HG03558 (cell line): ENCODE data around the gene RNF145.
"Not testable (repeated sequence)": the region's sequence is repeated elsewhere in the genome, so short reads cannot be mapped to it uniquely, and the experiment has no call there.

ENCODE experiments used
- ATAC-seq: cut with Tn5 transposase; IDR thresholded peaks from one replicate; pipeline ENCODE4 v1.9.1; 2021; ENCODE audit warnings: moderate number of reproducible peaks; ENCODE audit not compliant: unreplicated experiment; ENCODE audit errors: extremely low read depth

Gene RNF145

DNA sequence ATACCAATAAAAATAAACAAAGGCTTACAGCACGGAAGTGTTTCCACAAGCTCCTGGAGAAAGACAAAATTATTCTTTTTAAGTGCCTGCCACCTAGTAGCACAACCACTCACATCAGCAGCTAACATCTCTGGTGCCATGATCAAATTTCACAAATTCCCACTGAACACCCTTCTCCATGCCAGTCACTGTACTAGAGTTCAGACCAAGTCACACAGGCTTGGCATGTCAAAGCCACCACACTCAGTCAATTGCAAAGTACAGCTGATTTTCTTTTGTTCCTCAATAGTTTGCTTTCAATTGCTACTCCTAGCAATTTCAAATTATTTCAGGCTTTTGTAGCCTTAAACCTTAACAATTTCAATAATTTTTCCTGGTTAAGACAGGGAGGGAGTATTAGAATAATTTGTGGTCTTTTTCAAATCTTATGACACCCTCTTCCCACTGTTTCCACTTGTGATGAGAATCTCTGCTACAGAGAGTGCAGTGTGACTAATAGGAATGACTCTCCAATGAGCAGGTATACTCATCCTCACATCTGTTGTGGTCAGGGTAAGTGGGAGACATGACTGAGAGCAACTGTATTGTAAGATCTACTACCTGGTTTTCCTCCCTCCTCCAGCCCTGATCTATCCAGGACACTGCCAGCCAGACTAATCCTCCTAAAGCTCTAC, 46.2 kb downstream of the RNF145 start:
- ATAC-seq, result no peak

DNA sequence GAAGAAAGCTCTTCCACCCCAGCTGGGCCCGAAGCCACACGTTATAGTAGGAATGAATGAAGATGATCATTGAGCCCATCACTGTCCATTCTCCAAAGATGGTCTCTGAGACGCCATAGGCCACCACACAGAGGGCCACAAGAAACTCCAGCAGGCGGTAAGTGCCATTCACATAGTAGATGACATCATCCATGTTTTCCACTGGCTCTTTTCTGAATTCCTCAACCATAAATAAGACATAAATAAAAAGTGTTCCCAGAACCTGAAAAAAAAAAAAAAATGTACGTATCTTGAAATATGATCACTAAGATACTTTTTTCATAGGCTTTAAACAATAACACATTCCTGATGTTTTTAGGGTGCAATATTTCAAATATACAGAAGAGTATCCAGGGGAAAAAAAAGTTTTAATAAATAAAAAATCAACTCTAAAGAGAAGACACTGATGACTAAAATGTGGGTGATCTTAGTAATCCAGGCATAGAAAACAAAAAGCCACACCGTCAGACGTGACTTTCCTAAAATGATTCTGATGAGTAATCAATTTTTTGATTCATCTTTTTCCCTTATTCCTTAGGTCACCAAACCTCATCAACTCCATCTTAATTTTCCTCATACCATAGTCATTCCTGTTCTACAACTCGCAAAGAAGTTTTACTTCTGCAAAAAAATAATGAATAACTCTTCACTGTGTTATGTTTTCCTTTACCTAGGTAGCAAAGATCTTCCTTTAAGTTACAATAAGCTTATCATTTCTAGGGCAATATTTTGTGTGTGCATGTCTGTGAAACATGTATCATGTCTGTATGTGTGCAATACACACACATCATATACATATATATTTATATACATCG, 47.8 kb downstream of the RNF145 start:
- ATAC-seq, result no peak

DNA sequence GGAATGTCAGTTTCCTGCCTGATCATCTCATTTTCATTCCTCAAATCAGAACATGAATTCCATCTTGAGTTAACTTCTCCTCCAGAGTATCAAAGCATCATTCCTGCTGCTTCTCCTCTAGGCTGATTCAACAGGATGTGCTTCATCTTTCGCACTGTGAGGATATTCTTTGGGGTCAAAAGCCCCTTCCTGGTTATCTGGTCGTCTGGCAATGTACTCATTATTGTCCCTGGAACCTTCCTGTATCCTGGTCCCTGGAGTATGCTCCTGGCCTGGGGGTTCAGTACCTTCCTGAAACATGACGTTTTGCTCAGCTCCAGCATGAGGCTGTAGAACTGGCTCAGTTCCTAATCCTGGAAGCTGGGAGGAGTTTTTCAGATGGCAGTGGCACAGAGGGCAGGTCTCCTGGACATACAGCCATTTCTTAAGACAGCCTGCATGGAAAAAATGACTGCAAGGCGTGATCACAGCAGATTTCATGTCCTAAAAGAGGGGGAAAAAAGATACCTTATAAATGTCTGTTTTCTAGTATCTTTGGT, 50.7 kb downstream of the RNF145 start:
- ATAC-seq, result not testable (repeated sequence)

DNA sequence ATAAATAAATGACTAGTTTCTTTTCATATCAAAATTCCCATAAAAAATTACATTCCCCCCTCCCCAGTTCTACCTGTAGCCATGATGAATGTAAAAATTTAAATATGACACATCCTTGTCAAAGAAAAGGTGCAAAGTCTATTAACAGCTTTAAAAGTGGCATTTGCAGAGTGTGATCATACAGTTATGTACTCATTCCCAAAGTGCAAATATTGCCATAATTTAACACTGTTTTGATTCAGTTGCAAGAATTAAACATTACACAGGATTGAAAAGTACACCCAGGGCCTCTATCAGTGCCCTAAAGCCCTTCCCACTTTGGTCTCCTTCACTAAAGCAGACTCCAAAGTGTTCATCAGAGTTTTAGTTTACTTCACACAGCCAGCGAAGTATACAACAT, 51.8 kb downstream of the RNF145 start:
- ATAC-seq, result no peak

DNA sequence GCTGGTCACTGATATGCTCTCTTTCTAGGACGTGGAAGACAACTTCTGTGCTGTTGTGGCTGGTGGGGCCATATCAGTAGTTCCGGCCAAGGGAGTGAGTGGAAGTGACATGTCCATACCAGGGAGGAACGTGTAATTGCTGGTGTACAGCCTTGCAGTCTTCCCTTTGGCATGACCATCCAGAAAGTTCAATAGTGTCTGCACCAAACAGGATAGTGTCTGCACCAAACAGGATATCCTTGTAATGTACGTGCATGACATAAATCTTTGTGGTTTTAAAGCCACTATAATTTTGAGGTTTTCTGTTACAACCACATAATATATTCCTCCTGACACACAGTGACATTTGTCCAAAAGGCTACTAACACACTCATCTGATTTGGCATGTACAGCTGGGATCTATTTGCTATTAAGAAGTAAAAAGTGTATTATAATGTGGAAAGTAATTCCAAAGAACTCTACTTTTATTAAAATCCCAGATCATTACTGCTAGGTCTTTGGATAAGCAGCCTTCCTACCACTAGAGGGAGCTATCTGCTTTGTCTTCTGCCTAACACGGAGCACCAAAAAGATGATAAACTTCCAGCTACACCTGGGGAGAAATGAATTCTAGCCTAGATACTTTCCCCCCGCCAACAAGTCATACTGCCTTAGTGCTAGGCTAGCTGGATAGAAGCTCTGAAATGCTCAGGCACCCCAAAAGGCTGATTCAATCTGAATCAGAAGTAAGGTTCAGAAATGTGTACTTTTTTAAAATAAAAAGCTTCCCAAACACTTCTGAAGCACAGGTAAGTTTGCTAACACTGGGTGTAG, 52.7 kb downstream of the RNF145 start:
- no peak for ATAC-seq

DNA sequence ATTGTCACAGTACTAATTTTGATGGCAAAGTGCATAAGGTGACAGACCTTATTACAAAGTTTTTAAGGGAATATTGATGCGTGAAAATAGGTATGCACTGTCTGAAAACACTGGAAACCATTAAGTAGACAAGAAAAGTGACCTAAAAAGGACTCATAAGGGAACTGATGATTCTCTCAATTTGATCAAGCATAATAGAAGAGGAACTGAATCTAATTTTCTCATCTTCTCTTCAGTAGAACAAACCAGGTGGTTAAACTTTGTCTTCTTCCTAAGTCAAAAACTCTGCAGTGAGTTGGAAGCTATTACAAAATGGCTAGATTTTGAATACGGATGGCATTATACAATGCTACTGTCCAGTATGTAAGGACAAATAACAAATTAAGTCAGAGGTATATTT, 53.4 kb downstream of the RNF145 start:
- ATAC-seq, result no peak

DNA sequence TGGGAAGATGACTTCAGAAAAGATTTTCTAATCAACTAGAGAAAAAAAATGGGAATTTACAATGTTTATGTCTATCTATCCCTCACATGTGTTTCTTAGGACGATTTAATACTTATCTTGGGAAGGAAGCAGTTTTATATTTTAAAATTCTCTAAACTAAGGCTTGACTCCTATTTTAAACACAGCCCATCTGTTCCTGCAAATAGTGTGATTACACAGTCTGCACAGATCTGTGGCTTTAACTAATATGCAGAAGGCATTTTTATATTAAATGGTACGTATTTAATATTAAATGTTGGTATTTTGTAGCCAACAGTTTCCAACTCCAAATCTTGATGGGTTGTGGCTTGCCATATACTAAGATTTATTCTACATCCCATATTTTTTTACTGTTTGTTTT, 56.5 kb downstream of the RNF145 start:
- ATAC-seq, result no peak

DNA sequence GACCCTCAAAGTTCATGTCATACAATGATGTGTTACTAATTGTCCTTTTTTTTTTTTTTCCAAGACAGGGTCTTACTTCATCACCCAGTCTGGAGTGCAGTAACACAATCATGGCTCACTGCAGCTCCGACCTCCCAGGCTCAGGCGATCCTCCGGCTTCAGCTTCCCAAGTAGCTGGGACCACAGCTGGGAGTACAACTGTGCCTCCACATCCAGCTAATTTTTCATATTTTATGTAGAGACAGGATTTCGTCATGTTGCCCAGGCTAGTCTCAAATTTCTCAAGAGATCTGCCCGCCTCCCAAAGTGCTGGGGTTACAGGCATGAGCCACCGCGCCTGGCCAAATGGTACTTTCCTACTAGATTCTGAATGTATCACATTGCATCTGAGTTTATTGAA, 60.3 kb downstream of the RNF145 start:
- no peak for ATAC-seq

DNA sequence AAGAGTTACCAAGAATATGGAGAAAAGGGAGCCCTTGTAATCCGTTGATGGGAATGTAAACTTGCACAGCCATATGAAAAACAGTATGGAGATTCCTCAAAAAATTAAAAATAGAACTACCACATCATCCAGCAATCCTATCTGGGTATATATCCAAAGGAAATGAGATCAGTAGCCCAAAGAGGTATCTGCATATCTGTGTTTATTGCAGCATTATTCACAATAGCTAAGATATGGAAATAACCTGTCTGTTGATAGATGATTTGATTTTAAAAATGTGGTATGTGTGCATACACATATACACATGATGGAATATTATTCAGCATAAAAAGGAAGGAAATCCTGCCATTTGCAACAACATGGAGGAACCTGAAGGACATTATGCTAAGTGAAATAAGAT, 61.4 kb downstream of the RNF145 start:
- ATAC-seq, result no peak

DNA sequence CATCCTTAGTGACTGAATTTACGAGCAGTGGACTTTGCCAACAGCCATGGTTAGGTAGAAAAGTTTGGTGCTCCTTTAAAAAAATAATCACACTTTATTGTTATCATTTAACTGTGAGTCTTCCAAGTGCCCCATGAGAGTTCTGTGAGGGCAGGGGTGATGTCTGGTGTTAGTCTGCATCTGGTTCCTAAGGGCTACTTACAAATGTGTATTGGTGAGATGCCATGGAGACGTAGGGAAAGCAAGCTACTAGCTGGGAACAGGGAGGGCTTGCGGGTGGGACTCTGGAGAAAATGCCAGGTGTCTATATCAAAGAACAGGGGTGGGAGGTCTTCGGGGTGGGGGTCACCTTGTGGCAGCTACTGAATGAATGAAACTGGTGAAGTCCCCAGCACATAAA, 62.5 kb downstream of the RNF145 start:
- ATAC-seq, result no peak

DNA sequence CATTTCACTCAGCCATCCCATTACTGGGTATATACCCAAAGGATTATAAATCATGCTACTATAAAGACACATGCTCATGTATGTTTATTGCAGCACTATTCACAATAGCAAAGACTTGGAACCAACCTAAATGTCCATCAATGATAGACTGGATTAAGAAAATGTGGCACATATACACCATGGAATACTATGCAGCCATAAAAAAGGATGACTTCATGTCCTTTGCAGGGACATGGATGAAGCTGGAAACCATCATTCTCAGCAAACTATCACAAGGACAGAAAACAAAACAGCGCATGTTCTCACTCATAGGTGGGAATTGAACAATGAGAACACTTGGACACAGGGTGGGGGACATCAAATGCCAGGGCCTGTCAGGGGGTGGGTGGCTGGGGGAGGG, 64.2 kb downstream of the RNF145 start:
- not testable (repeated sequence) for ATAC-seq

DNA sequence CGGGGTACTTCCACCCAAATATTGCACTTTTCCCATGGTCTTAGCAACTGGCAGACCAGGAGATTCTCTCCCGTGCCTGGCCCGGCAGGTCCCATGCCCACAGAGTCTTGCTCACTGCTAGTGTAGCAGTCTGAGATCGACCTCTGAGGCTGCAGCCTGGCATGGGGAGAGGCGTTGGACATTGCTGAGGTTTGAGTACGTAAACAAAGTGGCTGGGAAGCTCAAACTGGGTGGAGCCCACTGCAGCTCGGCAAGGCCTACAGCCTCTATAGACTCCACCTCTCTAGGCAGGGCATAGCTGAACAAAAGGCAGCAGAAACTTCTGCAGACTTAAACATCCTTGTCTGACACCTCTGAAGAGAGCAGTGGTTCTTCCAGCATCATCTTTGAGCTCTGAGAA, 69.6 kb downstream of the RNF145 start:
- no peak for ATAC-seq

DNA sequence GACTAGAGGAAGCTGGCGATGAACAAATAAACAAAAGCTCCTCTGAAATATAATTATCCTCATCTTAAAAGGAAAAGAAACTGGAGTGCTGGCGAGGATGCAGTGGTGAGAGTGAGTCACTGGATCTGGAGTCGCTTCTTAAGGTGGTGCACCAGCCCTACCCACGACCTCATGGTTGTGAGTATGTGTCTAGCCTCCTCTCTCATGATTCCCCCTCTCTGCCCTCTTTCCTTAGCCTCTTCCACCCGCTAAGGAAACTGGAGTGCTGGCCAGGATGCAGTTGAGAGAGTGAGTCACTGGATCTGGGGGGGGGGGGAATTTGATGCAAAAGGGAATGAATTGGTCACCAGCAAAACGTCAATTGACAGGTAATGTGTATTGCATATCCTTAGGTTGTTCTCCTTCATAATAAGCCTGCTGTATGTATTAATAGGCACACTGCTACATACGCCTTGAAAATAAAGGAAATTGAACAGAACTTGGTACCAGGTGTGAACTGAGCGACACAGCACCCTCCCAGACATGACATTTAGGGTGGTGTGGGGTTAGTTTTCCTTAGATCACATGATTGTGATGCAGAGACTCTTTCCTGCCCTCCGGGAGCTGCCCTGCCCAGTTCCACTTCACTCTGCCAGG, 73.3 kb downstream of the RNF145 start:
- no peak for ATAC-seq

DNA sequence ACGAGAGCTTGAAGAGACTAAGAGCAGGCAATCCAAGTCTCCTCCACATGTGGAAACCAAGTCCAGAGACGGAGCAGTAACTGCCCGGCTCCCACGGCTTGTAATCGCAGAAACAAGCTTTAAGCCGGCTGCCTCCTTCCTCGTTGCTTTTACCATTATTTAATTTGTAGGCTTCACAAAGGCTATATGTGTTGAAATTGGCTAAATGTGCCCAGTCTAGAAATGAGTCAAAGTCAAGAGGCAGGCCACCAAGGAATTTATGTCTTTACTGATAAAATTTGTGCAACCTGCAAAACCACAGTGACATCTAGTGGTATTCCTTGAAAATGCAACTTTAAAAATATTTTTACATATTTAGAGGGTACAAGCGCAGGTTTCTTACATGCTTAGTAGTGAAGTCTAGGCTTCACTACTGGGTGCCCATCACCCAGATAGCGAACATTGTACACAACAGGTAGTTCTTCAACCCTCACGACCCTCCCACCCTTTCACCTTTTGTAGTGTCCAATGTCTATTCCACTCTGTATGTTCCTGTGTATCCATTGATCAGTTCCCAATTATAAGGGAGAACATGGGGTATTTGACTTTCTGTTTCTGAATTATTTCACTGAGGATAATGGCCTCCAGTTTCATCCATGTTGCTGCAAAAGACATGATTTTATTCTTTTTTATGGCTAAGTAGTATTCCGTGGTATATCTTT, 76.2 kb downstream of the RNF145 start:
- ATAC-seq, result no peak

DNA sequence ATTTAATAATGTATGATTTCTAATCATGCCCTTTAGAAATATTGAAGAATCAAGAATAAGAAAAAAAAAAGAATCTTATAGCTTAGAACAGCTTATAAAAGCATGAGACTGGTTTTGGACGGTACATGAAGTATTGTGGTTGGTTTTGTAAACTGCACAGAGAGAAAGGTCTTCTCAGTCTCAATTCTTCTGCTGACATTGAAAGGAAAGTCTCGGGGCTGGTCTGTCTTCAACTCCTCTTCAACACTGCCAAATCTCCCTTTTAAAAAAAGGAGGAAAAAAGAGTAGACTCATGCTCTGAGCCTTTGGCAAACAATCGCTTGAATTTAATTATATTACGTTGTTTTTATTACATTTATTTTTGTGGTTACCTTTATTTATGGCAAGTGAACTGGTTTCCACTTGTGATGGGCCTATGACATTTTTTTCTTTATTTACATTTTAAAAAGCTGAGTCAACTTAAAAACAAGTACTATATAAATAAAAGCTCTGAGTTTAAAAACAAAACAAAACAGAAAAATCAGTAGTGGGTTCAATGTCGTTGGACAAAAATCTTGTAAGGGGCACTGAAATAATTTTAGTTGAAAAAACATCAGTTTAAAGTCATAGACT, 76.8 kb downstream of the RNF145 start:
- no peak for ATAC-seq

DNA sequence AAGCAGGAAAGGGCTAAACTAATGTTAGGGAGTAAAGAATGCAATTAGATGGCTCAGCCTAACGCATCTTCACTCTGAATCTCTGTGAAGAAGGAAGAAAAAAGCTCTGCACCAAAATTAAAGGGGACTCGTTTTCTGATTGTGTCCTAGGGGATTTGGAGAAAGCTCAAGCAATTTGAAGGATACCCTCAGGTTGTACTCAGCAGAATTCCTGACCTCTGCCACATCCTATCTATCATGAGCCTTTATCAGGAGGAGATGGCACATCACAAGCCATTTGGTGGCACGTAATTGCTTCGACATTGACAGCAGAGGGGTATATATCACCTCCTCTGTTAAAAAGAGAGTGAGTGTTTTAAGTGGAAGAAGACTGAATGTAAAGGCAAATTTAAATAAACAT, 77.4 kb downstream of the RNF145 start:
- ATAC-seq, result no peak

DNA sequence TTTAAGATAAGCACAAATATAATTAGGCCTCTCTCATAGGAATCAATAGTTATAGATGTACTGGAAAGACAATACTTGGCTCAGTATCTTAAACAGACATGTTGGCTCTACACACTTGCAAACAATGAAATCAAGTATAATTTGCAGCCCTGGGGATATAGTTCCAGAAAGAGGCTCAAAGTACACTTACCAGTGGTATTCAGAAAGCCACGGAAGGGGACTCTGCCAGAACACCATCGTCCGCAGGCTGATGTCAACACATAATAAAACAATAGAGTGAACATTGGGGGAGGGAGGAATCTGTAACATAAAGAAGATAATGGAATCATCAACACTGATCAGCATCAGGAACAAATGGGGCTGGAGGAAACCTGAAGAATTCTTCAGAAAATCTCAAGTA, 78.5 kb downstream of the RNF145 start:
- ATAC-seq, result no peak

DNA sequence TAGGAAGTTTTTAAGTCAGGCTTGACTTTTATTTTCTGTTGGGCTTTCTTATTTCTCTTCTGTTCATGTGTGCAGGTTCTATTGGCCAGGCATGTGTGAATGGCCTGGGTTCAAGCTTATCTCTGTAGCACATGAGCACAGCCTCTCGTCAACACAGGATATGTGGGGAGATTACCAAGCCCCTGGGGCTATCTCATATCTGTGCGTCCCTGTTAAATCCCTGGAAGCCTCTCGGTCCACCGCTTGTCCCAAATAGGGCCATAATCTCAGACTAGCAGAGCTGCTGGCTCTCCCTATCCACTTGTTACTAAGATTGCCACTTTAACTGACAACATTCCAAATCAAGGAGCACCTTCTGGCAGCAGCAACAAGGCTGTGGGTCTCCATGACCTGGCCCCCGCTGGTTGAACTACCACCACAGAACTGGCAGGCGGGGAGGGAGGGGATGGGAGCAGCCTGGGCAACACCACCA, 81.2 kb downstream of the RNF145 start:
- no peak for ATAC-seq

DNA sequence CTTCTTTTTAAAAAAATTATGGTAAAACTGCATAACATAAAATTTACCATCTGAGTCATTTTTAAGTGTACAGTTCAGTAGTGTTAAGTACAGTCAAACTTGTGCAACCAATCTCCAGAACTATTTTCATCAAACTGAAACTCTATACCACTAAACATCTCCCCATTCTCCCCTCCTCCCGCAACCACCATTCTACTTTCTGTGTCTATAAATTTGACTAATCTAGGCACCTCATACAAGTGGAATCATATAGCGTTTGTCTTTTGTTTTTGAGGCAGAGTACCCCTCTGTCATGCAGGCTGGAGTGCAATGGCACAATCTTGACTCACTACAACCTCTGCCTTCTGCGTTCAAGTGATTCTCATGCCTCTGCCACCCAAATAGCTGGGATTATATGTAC, 85.7 kb downstream of the RNF145 start:
- ATAC-seq, result no peak
